Measurements from ENCODE around the gene PHF2.

The PHF2 gene

DNA sequence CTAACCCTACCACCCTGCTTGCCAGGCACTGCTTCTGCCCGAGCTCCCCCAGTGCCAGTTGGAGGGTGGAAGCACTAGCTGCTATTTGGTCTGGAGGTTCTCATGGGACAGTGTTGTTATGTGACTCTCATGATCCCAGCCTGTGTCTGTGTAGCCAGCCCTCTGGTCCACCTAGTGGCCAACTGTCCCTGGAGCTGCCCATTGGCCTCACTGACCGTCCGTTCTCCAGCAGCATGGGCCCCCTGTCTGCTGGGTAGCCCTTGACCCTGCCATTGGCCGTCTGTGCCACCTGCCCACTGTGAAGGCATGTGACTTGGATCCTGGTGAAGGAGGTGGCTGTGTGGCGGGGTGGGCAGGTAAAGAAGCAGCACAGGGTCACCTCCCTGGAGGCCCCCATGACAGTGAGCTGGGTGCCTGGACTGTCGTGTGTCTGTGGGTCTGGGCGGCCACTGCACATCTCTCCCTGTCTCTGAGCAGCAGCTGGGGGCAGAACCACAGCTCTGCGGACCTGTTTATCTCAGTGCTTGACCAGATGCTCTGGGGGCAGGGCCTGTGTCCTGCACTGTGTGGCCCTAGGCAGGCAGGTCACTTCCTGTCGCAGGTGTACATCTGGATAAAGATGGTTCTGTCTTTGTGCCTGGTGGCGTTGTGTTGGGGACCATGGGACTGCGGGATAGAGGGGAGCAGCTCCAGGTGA is 11.4 kb downstream of the PHF2 start:
- DNase-seq = no peak

DNA sequence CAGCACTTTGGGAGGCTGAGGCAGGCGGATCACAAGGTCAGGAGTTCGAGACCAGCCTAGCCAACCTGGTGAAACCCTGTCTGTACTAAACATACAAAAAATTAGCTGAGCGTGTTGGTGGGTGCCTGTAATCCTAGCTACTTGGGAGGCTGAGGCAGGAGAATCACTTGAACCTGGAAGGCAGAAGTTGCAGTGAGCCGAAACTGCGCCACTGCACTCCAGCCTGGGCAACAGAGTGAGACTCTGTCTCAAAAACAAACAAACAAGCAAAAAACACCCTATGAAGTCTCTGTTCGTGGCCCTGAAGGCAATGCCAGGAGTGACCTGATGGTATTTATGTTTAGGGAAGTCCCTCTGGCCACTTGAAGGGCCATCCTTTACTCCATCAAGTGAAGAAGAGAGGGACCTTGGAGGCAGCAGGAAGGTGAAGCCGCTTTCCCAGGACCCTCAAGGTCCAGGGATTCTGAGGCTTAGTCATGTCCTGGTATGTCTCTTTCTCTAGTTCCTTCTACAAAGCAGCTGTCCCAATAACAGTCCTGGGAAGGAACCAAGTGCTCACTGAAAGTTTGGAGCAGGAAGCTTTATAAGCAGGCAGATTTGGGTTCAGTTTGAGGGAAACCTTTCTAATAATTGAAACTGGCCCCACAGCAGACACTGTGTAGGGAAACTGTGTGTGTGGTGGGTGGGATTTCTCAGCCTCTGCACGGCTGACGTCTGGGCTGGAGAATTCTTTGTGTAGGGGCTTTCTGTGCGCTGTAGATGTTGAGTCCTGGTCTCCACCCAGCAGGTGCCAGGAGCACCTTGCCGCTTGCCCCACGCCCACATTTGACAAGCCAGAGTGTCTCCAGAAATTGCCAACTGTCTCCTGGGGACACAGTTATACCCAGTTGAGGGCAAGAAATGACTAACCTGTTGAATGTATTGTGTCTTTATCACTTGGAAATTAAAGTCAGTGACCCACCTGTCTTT is 12.5 kb downstream of the PHF2 start:
- DNase-seq = no peak

DNA sequence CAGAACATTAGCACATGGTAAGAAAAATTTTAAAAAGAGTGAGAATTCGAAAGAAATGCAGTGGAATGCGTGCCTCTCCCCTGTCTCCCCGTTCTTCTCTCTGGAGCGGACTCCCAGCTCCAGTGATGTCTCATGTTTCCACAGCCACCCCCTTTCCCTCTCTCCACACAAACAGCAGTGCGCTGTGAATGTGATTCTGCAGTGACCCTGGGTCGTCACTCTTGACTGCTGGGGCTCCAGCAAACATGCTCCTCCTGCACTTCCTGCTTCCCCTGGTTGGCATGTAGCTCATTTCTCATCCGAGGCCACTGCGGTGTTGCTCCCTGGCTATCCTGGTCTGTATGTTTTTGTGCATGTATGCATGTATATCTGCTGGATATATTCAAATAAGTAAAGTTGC is 13.3 kb downstream of the PHF2 start:
- DNase-seq = no peak

DNA sequence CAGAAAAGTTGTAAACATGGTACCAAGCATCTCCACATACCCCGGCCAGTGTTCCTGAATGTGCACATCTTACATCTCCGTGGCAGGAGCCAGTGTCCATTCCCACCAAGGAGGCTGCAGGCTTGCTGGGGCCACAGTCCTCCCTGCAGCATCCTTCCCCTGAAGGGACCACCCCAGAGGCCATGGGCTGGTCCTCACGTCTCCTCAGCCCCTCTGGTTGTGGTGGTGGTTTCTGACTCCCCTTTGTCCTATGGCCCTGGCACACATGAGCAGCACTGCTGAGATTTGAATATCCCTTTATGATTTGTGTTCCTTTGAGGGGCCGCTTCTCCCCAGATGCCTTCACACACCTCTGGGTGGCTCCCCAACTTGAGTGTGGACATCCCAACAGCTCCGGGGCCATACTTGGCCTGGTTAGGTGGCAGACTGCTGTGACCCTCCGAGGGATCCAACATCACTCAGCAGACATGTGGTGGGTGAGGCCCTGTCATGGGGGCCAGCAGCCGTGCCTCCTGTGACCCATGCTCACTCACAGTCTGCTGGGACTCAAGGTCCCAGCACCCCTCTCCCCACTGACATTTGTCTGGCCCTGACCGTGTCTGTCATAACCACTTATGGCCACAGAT is 14.3 kb downstream of the PHF2 start:
- no peak for DNase-seq

DNA sequence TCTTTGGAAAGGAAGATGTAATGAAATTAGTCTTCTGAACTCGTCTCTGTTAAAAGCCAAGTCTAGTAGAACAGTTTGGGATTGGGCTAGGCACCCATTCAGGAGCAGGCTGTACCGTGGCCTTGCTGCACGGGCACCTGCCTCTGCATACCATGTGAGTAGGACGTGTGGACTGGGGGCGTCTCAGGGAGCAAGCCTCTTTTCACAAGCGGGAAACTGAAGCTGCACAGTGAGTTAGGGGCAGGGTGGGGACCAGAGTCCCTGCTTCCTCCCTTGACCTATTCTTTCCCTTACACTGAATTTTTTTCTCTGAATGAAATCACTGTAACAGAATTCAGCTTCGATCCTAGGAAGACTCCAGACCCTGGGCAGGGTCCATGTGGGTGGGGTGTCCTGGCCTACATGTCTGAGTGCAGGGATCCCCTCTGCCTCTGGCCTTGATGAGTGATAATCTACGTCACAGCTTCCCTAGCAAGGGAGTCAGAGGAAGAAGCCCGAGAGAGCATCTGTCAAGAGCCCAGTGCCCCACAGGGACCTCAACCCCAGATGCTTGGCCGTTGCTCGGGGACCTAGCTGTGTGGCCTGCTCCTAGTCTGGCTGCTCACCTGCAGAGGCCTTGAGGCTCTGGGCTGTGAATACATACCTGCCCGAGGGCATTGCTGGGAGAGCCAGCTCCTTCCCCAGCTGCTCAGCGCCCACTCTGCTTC is 15.1 kb downstream of the PHF2 start:
- no peak for DNase-seq

DNA sequence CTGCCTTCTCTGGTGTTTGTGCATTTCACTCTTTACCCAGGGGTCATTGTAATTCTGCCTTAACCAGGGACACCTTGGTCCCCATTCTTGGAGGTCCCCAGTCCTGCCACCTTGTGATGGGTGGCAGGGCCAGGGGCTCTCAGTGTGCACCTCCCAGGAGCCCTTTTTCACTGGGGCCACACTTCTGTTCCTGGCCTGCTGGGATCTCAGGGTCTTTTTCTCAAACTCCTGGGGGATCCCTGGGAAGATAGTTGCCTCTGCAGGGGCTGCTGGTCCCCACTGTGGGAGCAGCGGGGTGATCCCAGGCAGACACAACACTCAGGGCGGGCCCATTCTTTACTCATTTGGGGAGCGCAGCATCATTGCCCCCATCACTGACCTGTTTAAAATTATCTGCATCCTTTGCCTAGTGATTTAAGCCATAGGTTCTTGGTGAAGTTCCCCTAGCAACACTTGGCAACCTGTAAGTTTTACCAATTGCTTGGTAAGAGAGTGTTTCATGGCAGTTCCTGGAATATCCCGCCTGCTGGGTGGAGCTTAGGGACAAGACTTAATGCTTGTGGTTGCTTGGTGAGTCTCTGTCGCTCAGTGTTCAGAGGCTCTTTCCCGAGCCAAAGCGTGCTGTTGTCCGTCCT is 15.7 kb downstream of the PHF2 start:
- DNase-seq = no peak

DNA sequence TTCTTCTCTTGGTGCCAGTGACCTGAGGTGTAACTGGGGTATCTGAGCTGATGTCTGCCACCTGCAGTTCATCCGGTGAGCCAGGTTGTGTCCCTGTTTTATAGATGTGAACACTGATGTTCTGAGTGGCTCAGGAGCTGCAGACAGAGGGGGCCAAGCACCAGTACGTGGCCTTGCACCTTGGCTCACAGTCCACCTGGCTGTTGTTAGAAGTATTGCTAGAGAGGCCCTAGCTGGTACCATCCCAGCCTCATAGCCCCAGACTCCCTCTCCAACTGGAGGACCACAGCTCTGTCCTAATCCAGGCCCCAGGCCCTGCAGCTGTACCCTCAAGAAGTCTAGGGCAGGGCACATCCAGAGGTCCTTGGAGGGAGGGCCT is 16.2 kb downstream of the PHF2 start:
- DNase-seq = no peak

DNA sequence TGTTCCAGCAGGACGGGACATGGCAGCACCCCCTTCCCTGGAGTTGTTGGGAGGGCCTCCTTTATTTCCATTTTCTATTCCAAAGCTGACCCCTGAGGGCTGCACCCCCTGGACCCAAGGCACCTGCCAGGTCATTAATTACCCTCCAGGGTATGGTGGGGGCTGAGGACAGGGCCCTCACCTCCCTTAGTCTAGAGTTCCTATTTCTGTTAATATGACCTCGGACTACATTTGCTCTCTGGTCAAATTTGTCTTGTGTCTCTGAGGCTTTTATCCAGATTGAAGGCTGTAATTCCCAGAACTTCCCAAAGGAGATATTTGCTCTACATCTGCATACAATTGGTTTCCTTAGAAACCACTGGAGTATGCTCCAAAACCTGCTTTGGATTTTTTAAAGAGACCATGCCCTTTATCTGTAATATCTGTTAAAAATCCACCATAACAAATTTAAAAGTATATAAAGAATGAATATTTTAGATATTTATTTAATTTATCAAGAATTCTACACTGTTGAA is 16.8 kb downstream of the PHF2 start:
- no peak for DNase-seq

DNA sequence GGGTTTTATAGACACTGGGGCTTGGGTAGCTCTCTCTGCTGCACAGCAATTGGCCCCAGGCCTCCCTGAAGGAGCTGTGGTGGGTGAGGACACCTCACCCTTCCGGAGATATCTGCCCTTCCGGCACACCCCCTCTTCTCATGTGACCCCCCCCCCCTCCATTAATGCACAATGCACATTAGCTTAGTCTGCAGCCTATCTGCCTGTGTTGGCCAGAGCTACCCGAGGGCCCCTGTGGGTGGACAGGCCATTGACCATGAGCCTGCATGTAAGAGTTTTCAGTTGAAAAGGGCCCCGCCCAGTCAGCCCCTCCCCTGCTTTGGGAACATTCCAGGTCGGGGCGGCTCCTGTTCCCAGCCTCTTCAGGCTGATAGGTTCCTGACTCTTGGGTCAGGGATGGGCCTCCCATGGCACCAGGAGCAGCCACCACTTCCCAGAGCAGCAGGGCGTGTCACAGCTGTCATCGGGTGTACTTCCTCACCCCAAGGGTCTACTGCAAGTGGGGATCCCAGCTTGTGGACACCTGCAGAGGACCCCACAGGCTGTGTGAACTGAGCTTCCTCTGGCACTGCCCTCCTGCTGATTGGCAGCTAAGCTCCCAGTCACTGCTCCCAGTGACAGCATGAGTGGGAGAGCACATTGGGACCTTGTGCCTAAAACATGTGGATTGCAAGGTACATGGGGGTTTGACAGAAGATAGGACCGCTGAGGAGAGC is 17.8 kb downstream of the PHF2 start:
- DNase-seq = no peak

DNA sequence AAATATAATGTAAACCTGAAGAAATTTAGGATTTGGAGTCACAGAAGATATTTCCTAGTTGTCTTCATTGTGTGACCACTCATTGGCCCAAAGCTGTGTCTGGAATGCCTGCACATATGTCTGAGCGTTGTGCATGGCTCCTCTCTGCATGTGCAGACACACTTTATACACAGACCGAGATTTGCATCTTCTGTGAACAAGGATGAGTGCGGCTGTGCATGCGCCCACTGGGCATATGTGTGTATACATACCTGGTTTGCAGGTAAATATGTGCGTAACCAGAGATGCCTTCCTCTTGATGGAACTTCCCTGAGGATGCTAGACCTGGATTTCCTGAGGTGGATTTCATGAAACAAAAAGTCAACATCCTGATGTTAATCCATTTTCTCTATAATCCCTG is 19.1 kb downstream of the PHF2 start:
- DNase-seq = no peak

DNA sequence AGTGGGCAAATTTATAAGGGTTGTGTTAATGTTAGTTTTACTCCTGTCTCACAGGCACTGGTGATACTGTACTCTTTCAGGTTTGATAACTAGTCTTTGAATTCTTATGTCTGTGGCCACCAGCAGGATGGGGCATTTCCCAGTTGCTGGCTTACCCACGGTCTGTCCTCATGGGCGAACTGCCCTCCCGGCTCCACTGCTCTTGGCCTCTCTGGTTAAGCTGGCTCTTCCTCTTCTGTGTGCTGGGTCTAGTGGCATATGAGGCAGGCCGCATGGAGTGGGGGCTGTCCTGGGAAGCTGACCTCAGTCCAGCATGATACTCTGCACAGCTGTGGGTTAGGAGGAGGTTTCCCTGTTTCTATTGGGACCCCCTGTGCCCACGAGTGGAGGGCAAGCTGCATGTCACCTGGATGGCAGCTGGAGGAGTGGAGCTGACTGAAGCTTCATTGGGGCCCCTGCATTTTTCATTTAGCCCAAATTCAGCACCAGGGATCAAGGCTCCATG is 19.5 kb downstream of the PHF2 start:
- no peak for DNase-seq

DNA sequence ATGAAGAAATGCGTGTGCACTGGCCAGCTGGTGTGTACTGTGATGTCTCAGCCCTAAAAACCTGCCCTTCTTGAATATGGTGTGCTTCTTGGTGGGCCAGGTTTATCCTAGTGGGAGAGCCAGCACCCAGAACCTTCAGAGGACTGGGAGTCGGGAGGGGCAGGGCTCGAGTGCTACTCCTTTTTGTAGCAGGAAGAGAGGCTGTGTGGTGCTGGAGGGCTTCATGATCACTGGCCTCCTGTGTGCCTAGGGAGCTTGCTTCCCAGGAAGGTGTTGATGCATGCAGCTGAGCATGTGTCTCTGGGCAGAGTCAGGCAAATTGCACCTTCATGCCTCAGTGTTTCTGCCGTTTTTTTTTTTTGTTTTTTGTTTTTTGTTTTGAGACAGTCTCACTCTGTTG is 20.0 kb downstream of the PHF2 start:
- DNase-seq = no peak

DNA sequence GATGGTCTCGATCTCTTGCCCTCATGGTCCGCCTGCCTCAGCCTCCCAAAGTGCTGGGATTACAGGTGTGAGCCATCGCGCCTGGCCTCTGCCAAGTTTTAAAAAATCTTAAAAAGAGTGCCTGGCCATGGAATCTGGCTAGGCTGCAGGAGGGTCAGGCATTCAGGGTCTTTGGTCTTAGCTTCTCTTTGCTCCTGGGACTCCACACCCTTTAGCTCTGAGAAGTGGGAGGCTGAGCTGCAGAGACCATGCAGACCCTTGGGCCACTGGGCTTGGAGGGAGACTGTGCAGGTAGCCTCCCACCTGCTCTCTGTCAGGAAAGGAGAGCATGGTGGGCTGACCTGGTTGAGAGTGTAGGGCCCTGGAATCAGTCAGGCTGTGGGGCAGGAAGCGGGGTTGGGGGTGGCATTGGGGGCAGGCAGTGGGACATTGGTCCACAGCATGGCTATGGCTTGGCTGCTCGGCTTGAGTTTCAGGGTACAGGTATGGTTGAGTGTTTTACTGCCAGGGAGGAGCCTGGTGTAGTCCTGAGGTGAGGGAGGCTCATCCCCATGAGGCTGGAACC is 20.8 kb downstream of the PHF2 start:
- no peak for DNase-seq

DNA sequence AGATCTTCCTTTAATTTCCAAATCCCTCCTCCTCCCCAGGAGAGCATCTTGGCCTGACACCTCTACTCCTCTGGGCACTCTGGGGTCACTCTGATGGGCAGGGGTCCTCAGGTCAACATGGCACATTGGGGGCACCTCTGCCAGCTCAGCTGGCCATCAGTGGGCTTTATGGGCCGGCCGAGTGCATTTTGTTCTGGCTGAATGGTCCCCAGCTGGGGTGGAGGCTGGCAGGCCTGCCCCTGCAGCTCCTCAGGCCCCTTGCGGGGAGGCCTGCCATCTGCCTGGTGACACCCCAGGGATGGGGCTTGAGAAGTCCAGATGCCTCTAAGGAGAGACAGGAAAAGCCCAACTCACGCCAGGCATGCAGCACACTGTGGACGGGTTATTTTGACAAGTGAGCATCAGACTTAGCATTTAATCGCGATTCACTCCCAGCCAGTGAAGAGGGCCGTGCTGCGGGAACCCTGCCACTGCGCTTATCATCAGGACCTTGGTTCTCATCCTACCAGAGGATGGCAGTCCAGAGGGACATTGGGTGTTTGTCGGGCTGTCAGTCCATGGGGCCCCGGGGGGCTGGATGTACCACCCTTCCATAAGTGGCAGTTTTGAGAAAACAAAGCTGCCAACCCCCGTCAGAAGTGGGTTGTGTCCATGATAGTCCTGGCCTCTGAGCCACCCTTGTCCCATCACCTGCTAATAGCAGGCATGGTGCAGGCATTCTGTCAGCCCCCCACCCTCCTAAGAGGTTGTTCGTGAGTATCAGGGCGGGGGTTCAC is 21.7 kb downstream of the PHF2 start:
- DNase-seq = no peak

DNA sequence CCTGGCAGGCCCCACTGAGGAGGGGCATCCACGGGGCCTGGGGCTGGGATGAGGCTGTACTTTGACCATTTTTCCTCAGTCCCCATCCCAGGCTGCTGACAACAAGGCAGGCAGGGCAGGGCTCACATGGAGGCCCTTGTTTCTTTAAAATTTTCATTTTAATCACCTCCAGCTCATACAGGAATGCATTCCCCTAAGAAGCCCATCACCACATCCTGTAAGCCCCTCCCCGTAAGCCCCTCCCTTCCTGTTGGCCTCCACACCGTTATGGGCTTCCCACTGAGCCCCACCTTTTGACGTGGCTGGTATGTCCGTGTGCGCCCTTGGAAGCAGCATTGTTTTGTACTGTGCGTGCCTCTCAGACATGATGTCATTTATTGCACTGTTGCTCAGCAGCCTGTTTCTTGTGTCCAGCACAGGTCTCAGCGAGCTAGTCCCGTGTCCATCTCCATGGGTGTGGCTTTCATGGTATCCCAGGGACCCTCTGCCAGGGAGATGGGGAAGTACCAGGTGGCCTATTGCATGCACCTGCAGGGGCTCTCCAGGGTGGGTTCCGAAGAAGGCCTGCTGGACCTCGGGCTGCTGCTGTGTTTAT is 22.4 kb downstream of the PHF2 start:
- no peak for DNase-seq

DNA sequence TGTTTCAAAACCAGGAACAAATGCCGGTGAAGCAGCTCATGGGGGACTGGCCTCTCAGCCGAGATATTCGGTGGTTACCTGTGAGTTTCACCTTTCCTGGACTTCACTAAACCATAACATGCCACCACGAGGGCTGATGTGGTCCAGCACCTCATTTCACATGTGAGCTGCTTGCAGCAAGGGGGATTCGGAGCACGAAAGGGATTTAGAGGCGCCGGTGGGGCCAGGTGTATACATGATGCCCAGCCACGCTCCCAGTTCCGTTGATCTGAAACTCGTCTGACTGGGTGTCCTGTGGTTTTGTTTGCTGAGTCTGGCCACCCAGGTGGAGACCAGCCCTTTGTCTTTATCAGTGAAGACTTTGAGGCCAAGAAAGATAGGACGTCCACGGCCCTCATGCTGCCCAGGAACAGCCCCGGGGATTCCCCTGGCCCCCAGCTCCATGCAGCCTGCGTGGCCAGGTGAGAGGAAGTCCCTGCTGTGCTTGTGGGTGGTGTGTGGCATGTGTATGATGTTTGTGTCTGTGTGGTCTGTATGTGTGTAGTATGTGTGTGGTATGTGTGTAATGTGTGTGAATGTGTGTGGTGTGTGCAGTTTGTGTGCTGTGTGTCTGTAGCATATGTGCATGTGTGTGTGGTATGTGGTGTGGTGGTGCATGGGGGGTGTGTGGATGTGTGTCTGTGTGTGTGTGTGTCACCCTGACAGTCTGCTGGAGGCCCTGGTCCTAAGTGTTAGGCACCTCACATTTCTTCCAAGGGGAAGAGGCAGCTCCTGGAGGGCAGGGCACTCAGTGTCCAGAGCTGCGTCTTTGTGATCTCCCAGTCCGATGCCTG is 23.4 kb downstream of the PHF2 start:
- no peak for DNase-seq

DNA sequence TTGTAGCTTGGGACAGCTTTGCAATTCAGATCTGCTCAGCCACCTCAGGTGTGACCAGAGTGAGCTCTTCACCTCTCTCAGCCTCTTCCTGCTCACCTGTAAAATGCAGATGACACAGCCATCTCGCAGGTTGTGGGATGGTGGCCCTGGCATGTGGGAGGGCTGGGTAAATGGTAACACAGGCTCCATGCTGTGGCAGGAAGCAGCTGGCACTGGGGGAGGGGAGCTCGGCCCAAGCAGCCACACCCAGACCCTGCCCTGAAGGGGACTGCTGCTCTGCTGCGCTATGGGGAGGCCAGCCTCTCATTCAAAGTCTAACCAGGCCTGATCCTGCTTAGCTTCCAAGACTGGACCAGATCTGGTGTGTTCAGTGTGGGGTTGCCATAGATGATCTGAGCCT is 24.1 kb downstream of the PHF2 start:
- no peak for DNase-seq

DNA sequence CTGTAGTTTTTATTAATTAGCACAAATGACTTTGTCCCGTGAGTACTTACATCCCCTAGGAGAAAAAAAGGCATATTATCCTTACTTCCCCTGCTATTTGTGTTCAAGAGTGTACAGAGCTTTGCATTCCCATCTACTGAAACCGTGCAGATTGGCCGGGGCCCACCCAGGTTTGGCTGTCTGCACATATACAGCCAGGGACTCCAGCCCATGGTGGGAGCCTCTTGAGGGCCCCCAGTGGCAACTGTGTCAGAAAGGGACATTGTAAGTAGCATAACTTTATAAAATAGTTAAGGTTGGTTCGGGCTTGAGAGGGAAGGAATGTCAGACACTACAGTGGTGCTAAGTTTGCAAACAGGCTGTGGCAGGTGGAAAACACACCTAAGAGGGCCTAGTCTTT is 24.7 kb downstream of the PHF2 start:
- DNase-seq = no peak

DNA sequence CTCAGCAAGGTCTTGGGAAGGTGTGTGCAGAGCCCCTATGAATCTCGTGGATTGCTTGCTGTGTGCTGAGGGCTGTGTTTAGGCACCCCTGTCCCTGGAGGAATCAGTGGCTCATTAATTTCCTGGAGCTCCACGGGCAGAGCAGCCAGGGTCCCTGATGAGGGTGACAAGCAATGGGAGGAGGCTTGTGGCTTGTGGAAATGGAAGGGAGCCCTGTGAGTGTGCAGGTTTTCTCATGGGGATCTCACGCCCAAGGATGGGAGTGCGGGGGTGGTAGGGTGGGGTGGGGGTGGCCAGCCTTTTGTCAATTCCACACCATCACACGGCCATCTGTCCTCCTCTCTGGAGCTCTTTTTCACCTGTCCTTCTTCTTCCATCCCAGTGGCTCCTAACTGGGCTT is 25.3 kb downstream of the PHF2 start:
- DNase-seq = no peak

Measured in activated CD4-positive, alpha-beta T cell treated with anti-CD3 and anti-CD28 coated beads for 48 hours (primary cell).